ENCODE measurements around the gene DAGLA. TPM values are rescaled to one million over a fixed set of nuclear protein-coding genes. Genes with fewer than 3 reads are reported as not detected.

DAGLA gene
- total and polyA plus RNA-seq, 2 experiments from 2014 or later, result 1.3 TPM

DNA sequence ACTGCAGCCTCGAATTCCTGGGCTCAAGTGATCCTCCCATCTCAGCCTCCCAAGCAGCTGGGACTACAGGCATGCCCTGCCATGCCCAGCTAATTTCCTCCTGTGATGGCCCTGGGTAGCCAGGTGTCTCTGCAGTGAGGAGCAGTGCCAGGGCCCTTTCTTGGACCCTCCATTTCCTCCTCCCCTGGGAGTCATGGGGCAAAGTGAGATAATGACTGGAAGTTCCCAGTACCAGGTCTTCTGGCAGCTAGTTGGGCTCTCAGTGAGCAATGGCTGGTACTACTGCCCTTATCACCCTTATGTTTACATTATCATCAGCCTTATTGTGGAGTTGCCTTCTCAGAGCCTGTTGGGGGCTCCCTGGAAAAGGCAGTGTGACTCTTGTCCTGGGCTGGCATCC, 17.6 kb downstream of the DAGLA start:
- Histone ChIP-seq H3K36me3 (ENCODE audit: low read depth) (no peaks in the 10 kb centered on the region), H3K27ac (no peak overlapping the region), H3K4me2 (ENCODE audit: unreplicated experiment) (no peak overlapping the region), H3K4me1 (ENCODE audit: insufficient read depth) (peaks cover 20% of the 10 kb centered on the region), H3F3A (ENCODE audit: insufficient read depth) (no peaks in the 10 kb centered on the region), H3K9ac (no peak overlapping the region), H3K9me3 (ENCODE audit: low read depth) (no peaks in the 10 kb centered on the region), H3K4me3 (no peak overlapping the region), H3K9me2 (ENCODE audit: insufficient read depth) (no peaks in the 10 kb centered on the region), H3K79me2 (ENCODE audit: insufficient read depth) (no peaks in the 10 kb centered on the region), H2AFZ (no peak overlapping the region), H3K27me3 (replicated peaks; ENCODE audit: insufficient read depth) (no peaks in the 10 kb centered on the region), H4K20me1 (ENCODE audit: insufficient read depth) (no peaks in the 10 kb centered on the region)
- DNase-seq, result no peak
- TF ChIP-seq EZH2 (IDR thresholded peaks at IDR 0.05; ENCODE audit: insufficient read depth, poor library complexity, severe bottlenecking) (no peak), EZH2phosphoT487 (IDR thresholded peaks at IDR 0.05; ENCODE audit: insufficient read depth, low read depth) (no peak)
- WGBS, 2 experiments (ENCODE audit: low coverage in 1 of 2, low lambda C conversion rate in 2 of 2, missing lambda C conversion rate in 2 of 2), result 92 to 100% methylated on average over 1 of the region's 1 CpG
- in situ Hi-C loops (cut with MboI), result no loop called here

GRCh38 chr11:61698173-61698948, 18.2 kb downstream of the DAGLA start:
- no peak for DNase-seq
- Histone ChIP-seq H2AFZ (no peak overlapping the region), H4K20me1 (ENCODE audit: insufficient read depth) (no peaks in the 10 kb centered on the region), H3K9me3 (ENCODE audit: low read depth) (no peaks in the 10 kb centered on the region), H3K4me3 (no peak overlapping the region), H3K79me2 (ENCODE audit: insufficient read depth) (no peaks in the 10 kb centered on the region), H3K9ac (no peak overlapping the region), H3F3A (ENCODE audit: insufficient read depth) (no peaks in the 10 kb centered on the region), H3K36me3 (ENCODE audit: low read depth) (no peaks in the 10 kb centered on the region), H3K4me1 (ENCODE audit: insufficient read depth) (peaks cover 20% of the 10 kb centered on the region), H3K27me3 (replicated peaks; ENCODE audit: insufficient read depth) (no peaks in the 10 kb centered on the region), H3K27ac (no peak overlapping the region), H3K4me2 (ENCODE audit: unreplicated experiment) (no peak overlapping the region), H3K9me2 (ENCODE audit: insufficient read depth) (no peaks in the 10 kb centered on the region)
- WGBS, 2 experiments (ENCODE audit: low coverage in 1 of 2, low lambda C conversion rate in 2 of 2, missing lambda C conversion rate in 2 of 2), result 69 to 78% methylated on average over 10 to 11 of the region's 11 CpGs
- in situ Hi-C loops (cut with MboI), result no loop called here
- no peak for TF ChIP-seq EZH2phosphoT487 (IDR thresholded peaks at IDR 0.05; ENCODE audit: insufficient read depth, low read depth)
- TF ChIP-seq EZH2 (IDR thresholded peaks at IDR 0.05; ENCODE audit: insufficient read depth, poor library complexity, severe bottlenecking), result no peak

GRCh38 chr11:61699737-61700160, 19.6 kb downstream of the DAGLA start:
- H3K36me3 ChIP-seq (ENCODE audit: low read depth), result no peaks in the 10 kb centered on the region
- H3K9ac ChIP-seq, result no peak overlapping the region
- no peaks in the 10 kb centered on the region for H3K27me3 ChIP-seq (replicated peaks; ENCODE audit: insufficient read depth)
- no peaks in the 10 kb centered on the region for H4K20me1 ChIP-seq (ENCODE audit: insufficient read depth)
- H3K9me2 ChIP-seq (ENCODE audit: insufficient read depth), result no peaks in the 10 kb centered on the region
- TF ChIP-seq EZH2 (IDR thresholded peaks at IDR 0.05; ENCODE audit: insufficient read depth, poor library complexity, severe bottlenecking), result no peak
- 82 to 88% methylated on average over 11 to 13 of the region's 13 CpGs for WGBS, 2 experiments (ENCODE audit: low coverage in 1 of 2, low lambda C conversion rate in 2 of 2, missing lambda C conversion rate in 2 of 2)
- no peak overlapping the region for H3K4me2 ChIP-seq (ENCODE audit: unreplicated experiment)
- in situ Hi-C loops (cut with MboI), result no loop called here
- H2AFZ ChIP-seq, result no peak overlapping the region
- DNase-seq, result no peak
- no peaks in the 10 kb centered on the region for H3K79me2 ChIP-seq (ENCODE audit: insufficient read depth)
- H3K4me1 ChIP-seq (ENCODE audit: insufficient read depth), result peaks cover 20% of the 10 kb centered on the region
- no peak overlapping the region for H3K4me3 ChIP-seq
- H3F3A ChIP-seq (ENCODE audit: insufficient read depth), result no peaks in the 10 kb centered on the region
- no peaks in the 10 kb centered on the region for H3K9me3 ChIP-seq (ENCODE audit: low read depth)
- H3K27ac ChIP-seq, result no peak overlapping the region

GRCh38 chr11:61700212-61700611, 20.0 kb downstream of the DAGLA start:
- Histone ChIP-seq H3K4me2 (ENCODE audit: unreplicated experiment) (no peak overlapping the region), H3K4me3 (no peak overlapping the region), H3K4me1 (ENCODE audit: insufficient read depth) (peaks cover 18% of the 10 kb centered on the region), H3K9ac (no peak overlapping the region), H3K9me2 (ENCODE audit: insufficient read depth) (no peaks in the 10 kb centered on the region), H3F3A (ENCODE audit: insufficient read depth) (no peaks in the 10 kb centered on the region), H3K27ac (no peak overlapping the region), H3K79me2 (ENCODE audit: insufficient read depth) (no peaks in the 10 kb centered on the region), H3K9me3 (ENCODE audit: low read depth) (no peaks in the 10 kb centered on the region), H3K36me3 (ENCODE audit: low read depth) (no peaks in the 10 kb centered on the region), H2AFZ (no peak overlapping the region), H4K20me1 (ENCODE audit: insufficient read depth) (no peaks in the 10 kb centered on the region), H3K27me3 (replicated peaks; ENCODE audit: insufficient read depth) (no peaks in the 10 kb centered on the region)
- no peak for TF ChIP-seq EZH2phosphoT487 (IDR thresholded peaks at IDR 0.05; ENCODE audit: insufficient read depth, low read depth)
- no peak for TF ChIP-seq EZH2 (IDR thresholded peaks at IDR 0.05; ENCODE audit: insufficient read depth, poor library complexity, severe bottlenecking)
- 43 to 47% methylated on average over 5 of the region's 5 CpGs for WGBS, 2 experiments (ENCODE audit: low coverage in 1 of 2, low lambda C conversion rate in 2 of 2, missing lambda C conversion rate in 2 of 2)
- in situ Hi-C loops (cut with MboI), result no loop called here
- peak; percentile 77 for DNase-seq

Data from GM23248 (cell line).